ENCODE measurements around the gene CD164. TPM values are rescaled to one million over a fixed set of nuclear protein-coding genes. Genes with fewer than 3 reads are reported as not detected.

The CD164 gene
- polyA plus RNA-seq, 1 of the 3 experiments (the other 2 are of a cell fraction), result 83.4 TPM

GRCh38 chr6:109343518-109343917 lies 38.7 kb downstream of the CD164 start:
- no peak overlapping the region for H3K27ac ChIP-seq (ENCODE audit: low read depth in 2 of 2, low read length in 1 of 2)
- H2AFZ ChIP-seq (ENCODE audit: low read depth), result no peak overlapping the region
- WGBS (ENCODE audit: low lambda C conversion rate), result 95% methylated on average over 6 of the region's 7 CpGs
- ChIA-PET CTCF (interaction anchor here (1.2 kb wide), 1 partner anchor 39 kb away, joined by 5 read pairs; no protein-coding TSS in a partner anchor), POLR2A (no interaction called here)
- H3K9me2 ChIP-seq, result no peaks in the 10 kb centered on the region
- H3K9me3 ChIP-seq, result no peaks in the 10 kb centered on the region
- H3K4me3 ChIP-seq (ENCODE audit: low read depth in 2 of 2, low read length in 1 of 2), result no peak overlapping the region
- peaks cover 0 to 26% of the 10 kb centered on the region in 2 experiments; a peak in 1 of 4 replicates for H3K4me1 ChIP-seq (ENCODE audit: control insufficient read depth in 1 of 2, insufficient read depth in 2 of 2, low read depth in 1 of 2, low read length in 1 of 2)
- H3F3A ChIP-seq (replicated peaks; ENCODE audit: insufficient read depth), result no peaks in the 10 kb centered on the region
- DNase-seq, result no peak
- H3K4me2 ChIP-seq, result no peak overlapping the region
- H3K36me3 ChIP-seq (replicated peaks in 1 of 2; ENCODE audit: control insufficient read depth in 1 of 2, insufficient read depth in 2 of 2, low read length in 1 of 2), result no peaks in the 10 kb centered on the region
- no peaks in the 10 kb centered on the region for H3K27me3 ChIP-seq (ENCODE audit: insufficient read depth)
- H3K79me2 ChIP-seq (ENCODE audit: insufficient read depth), result no peaks in the 10 kb centered on the region
- TF ChIP-seq SIN3A (IDR thresholded peaks at IDR 0.05; ENCODE audit: borderline replicate concordance, low read depth, low read length), result no peak
- no peak for TF ChIP-seq RFX5 (IDR thresholded peaks at IDR 0.05; ENCODE audit: low read length)
- no peak for TF ChIP-seq IRF3 (IDR thresholded peaks at IDR 0.05; ENCODE audit: low read depth, low read length)
- no peak for TF ChIP-seq NRF1 (IDR thresholded peaks at IDR 0.05; ENCODE audit: low read depth, low read length)
- TF ChIP-seq ELF1 (IDR thresholded peaks at IDR 0.05), result no peak
- TF ChIP-seq REST (IDR thresholded peaks at IDR 0.05; ENCODE audit: low read depth, low read length), result no peak
- TF ChIP-seq JUND (IDR thresholded peaks at IDR 0.05), result no peak
- no peak for TF ChIP-seq EP300 (IDR thresholded peaks at IDR 0.05; ENCODE audit: borderline replicate concordance in 1 of 2, low read depth in 1 of 2, low read length in 1 of 2)
- no peak for TF ChIP-seq SMC3 (IDR thresholded peaks at IDR 0.05; ENCODE audit: low read depth, low read length)
- no peak for TF ChIP-seq FOXJ3 (CRISPR knock-in tag; IDR thresholded peaks at IDR 0.05)
- no peak for TF ChIP-seq YY1 (IDR thresholded peaks at IDR 0.05; ENCODE audit: low read depth)
- no peak for TF ChIP-seq GATA2 (CRISPR knock-in tag; IDR thresholded peaks at IDR 0.05)
- no peak for TF ChIP-seq EZH2phosphoT487 (IDR thresholded peaks at IDR 0.05; ENCODE audit: borderline replicate concordance, low read depth)
- no peak for TF ChIP-seq FOXM1 (IDR thresholded peaks at IDR 0.05; ENCODE audit: low read depth)
- TF ChIP-seq PBX3 (IDR thresholded peaks at IDR 0.05), result no peak
- no peaks in the 10 kb centered on the region for H4K20me1 ChIP-seq (ENCODE audit: insufficient read depth)
- H3K9ac ChIP-seq, result no peak overlapping the region
